Measurements from ENCODE around the gene MEGF11. TPM values are rescaled to one million over a fixed set of nuclear protein-coding genes. Genes with fewer than 3 reads are reported as not detected.

The MEGF11 gene
- total RNA-seq, 1 experiment from 2014 or later: 0.09 TPM

DNA sequence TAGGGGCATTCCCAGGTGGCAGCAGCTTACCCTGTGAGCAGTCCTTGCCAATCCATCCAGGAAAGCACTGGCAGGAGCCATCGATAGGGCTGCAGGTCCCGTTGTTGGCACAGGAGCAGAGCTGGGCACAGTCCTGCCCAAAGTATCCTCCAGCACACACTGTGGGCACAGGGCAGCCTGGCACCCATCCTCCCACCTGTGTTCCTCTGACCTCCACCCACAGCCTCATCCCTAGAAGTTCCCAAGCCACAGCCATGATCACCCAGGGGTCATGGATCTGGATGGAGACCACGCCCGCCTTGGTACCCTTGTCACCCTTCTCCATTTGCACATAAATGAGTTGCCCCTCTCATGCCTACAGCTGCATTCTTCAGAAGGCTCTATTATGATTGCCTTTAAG is 335.6 kb downstream of the MEGF11 start:
- Mint-ChIP-seq H3K4me3 (ENCODE audit: low read depth, unreplicated experiment) (no peak overlapping the region), H3K27ac (ENCODE audit: unreplicated experiment) (no peak overlapping the region), H3K36me3 (ENCODE audit: insufficient read depth, unreplicated experiment) (no peaks in the 10 kb centered on the region), H3K9me3 (ENCODE audit: low read depth, unreplicated experiment) (no peaks in the 10 kb centered on the region), H3K27me3 (ENCODE audit: unreplicated experiment) (no peaks in the 10 kb centered on the region), H3K4me1 (ENCODE audit: low read depth, unreplicated experiment) (peaks cover 8% of the 10 kb centered on the region)
- intact Hi-C loops (cut with micrococcal nuclease; ENCODE audit: unreplicated experiment): loop anchor here (2.0 to 5.0 kb wide), 3 partner anchors 45 to 274 kb away; no protein-coding TSS in a partner anchor
- no TSS peak for BruUV-seq (replicated peaks)
- no peak for DNase-seq
- TF ChIP-seq, protein P1, sequence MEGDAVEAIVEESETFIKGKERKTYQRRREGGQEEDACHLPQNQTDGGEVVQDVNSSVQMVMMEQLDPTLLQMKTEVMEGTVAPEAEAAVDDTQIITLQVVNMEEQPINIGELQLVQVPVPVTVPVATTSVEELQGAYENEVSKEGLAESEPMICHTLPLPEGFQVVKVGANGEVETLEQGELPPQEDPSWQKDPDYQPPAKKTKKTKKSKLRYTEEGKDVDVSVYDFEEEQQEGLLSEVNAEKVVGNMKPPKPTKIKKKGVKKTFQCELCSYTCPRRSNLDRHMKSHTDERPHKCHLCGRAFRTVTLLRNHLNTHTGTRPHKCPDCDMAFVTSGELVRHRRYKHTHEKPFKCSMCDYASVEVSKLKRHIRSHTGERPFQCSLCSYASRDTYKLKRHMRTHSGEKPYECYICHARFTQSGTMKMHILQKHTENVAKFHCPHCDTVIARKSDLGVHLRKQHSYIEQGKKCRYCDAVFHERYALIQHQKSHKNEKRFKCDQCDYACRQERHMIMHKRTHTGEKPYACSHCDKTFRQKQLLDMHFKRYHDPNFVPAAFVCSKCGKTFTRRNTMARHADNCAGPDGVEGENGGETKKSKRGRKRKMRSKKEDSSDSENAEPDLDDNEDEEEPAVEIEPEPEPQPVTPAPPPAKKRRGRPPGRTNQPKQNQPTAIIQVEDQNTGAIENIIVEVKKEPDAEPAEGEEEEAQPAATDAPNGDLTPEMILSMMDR (IDR thresholded peaks at IDR 0.05; ENCODE audit: unreplicated experiment): no peak
- CTCF ChIA-PET: no interaction called here

DNA sequence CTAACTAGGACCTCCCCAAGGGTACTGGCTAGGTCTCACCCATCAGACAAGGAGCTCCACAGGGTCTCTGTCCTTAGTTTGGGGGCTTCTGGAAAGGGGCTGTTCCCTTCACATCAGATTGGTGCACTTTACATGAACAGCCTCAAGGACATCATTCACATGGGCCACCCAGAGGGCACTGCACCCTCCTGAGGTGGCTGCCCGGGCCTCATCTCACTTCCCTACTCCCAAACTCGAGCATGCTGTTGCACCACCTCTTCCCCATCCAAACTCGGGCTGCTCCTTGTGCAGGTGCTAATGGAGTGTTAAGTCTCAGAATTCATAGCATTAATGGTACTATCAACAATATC is 336.2 kb downstream of the MEGF11 start:
- Mint-ChIP-seq H3K9me3 (ENCODE audit: low read depth, unreplicated experiment) (no peaks in the 10 kb centered on the region), H3K27me3 (ENCODE audit: unreplicated experiment) (no peaks in the 10 kb centered on the region), H3K4me3 (ENCODE audit: low read depth, unreplicated experiment) (no peak overlapping the region), H3K4me1 (ENCODE audit: low read depth, unreplicated experiment) (peaks cover 8% of the 10 kb centered on the region), H3K27ac (ENCODE audit: unreplicated experiment) (no peak overlapping the region), H3K36me3 (ENCODE audit: insufficient read depth, unreplicated experiment) (no peaks in the 10 kb centered on the region)
- DNase-seq: no peak
- TF ChIP-seq, protein P1 (IDR thresholded peaks at IDR 0.05; ENCODE audit: unreplicated experiment): no peak
- intact Hi-C loops (cut with micrococcal nuclease; ENCODE audit: unreplicated experiment): loop anchor here (2.0 to 5.0 kb wide), 3 partner anchors 45 to 275 kb away; no protein-coding TSS in a partner anchor
- CTCF ChIA-PET: interaction anchor here (1.7 kb wide), 1 partner anchor 15 kb away, joined by 4 read pairs; no protein-coding TSS in a partner anchor
- BruUV-seq (replicated peaks): no TSS peak

DNA sequence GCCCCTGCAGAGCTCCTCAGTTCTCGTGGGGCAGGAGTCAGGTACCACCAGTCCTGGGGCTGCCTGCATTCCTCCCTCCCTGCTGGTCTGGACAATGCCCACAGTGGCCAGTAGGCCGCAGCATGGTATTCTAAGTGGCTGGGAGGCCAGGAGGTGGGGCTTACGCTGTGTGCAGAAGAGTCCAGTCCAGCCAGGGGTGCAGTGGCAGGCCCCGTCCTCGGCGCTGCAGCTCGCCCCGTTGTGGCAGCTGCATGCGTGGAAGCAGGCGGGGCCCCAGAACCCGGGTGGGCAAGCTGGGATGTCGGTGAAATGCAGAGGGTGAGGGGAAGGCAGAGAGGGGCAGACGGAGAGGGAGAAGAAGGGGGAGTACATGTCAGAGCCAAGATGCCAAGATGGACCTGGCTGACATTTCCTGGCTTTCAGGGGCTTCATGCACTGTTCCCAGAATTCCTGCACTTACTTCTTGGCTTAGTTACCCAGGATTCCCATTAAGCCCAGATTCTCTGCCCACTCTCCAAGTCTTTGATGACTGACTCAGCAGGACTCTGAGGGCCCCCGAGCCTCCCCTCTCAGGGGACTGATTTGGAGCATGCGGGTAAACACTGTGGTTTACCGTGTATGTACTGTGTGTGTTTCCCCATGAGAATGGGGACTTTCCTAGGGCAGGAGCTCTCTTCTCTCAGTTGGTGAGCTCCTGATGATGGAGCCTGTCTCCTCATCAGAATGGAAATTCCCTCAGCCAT is 336.7 kb downstream of the MEGF11 start:
- CTCF ChIA-PET: interaction anchor here (0.5 to 1.7 kb wide), 5 partner anchors 15 to 311 kb away, joined by 3 to 4 read pairs (median 3); no protein-coding TSS in a partner anchor
- intact Hi-C loops (cut with micrococcal nuclease; ENCODE audit: unreplicated experiment): loop anchor here (2.0 to 5.0 kb wide), 3 partner anchors 46 to 275 kb away; no protein-coding TSS in a partner anchor

DNA sequence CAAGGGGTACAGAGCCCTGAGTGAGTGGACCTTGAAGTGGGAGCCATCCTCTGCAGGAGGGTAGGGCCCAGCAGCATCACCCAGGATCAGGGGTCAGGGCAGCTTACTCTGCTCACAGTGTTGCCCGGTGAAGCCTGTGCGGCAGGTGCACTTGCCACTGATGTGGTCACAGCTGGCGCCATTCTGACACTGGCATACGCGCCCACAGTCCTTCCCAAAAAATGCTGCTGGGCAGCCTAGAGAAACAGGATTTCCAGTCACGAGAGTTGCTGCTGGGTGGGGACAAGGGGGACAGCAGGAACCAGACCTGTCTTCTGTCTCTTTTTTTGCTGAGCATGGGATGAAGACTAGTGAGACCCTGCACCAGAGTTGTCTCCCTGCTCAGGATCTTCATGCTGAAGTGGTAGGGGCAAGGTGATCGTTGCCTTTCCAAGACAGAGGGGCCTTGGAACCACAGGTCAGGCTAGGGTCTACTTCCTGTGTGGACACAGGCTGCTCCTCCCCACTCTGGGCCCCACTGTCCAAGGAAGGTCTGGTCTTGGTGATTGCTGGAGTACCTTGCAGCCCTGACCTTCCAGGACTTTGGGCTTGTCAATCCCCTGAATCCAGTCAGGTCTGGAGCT is 337.4 kb downstream of the MEGF11 start:
- CTCF ChIA-PET: interaction anchor here (0.5 to 1.7 kb wide), 6 partner anchors 14 to 310 kb away, joined by 3 to 4 read pairs (median 3); no protein-coding TSS in a partner anchor
- Mint-ChIP-seq H3K27ac (ENCODE audit: unreplicated experiment) (no peak overlapping the region), H3K4me3 (ENCODE audit: low read depth, unreplicated experiment) (no peak overlapping the region), H3K27me3 (ENCODE audit: unreplicated experiment) (no peaks in the 10 kb centered on the region), H3K9me3 (ENCODE audit: low read depth, unreplicated experiment) (no peaks in the 10 kb centered on the region), H3K4me1 (ENCODE audit: low read depth, unreplicated experiment) (peaks cover 8% of the 10 kb centered on the region), H3K36me3 (ENCODE audit: insufficient read depth, unreplicated experiment) (no peaks in the 10 kb centered on the region)
- BruUV-seq (replicated peaks): no TSS peak
- no peak for DNase-seq
- TF ChIP-seq, protein P1 (IDR thresholded peaks at IDR 0.05; ENCODE audit: unreplicated experiment): no peak
- intact Hi-C loops (cut with micrococcal nuclease; ENCODE audit: unreplicated experiment): loop anchor here (2.0 to 5.0 kb wide), 3 partner anchors 47 to 276 kb away; no protein-coding TSS in a partner anchor

More for the DNA sequence above, 336.7 kb downstream of the MEGF11 start:
- Mint-ChIP-seq H3K27ac (ENCODE audit: unreplicated experiment) (no peak overlapping the region), H3K9me3 (ENCODE audit: low read depth, unreplicated experiment) (no peaks in the 10 kb centered on the region), H3K4me1 (ENCODE audit: low read depth, unreplicated experiment) (peaks cover 8% of the 10 kb centered on the region), H3K36me3 (ENCODE audit: insufficient read depth, unreplicated experiment) (no peaks in the 10 kb centered on the region), H3K4me3 (ENCODE audit: low read depth, unreplicated experiment) (no peak overlapping the region), H3K27me3 (ENCODE audit: unreplicated experiment) (no peaks in the 10 kb centered on the region)
- DNase-seq: peak; percentile 85
- TF ChIP-seq, protein P1 (IDR thresholded peaks at IDR 0.05; ENCODE audit: unreplicated experiment): peak; percentile 81
- BruUV-seq (replicated peaks): no TSS peak
